ENCODE data around the gene RNF149. TPM values are rescaled to one million over a fixed set of nuclear protein-coding genes. Genes with fewer than 3 reads are reported as not detected.

RNF149 gene
- total and polyA plus RNA-seq, 2 experiments from 2014 or later, result 38.8 to 47.6 TPM

DNA sequence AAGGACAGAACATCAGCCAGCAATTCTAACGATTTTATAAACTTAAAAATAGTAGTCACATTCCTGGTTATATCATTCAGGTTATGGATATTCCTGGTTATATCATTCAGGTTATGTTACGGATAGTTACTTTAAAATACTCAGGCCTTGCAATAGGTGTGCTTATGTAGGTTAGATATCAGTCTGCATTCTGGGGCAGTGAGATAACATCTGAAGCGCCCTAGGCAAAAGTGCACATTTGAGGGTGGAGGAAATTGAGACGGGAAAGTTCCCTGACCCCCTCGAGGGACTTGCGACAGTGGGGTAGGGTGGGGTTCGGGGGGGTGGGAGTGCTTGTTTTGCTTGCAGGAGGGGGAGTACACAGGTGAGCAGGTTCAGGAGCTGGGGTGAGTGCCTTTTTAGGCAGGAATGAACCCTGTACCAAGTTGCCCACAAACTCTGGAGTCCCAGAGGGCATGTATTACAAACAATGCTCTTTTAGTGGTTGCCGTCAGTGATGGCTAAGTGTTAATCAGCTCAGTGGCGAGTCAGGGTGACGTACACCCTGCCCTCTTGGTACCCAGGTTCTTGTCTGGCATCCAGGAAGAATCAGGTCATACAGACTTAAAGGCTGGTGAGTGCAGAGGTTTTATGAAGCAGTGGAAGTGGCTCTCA, 47.0 kb upstream of the RNF149 start:
- Mint-ChIP-seq H3K36me3 (ENCODE audit: low read depth) (no peaks in the 10 kb centered on the region), H3K4me1 (peaks cover 24% of the 10 kb centered on the region), H3K27ac (no peak overlapping the region), H3K9me3 (no peaks in the 10 kb centered on the region), H3K27me3 (ENCODE audit: insufficient read depth, low read depth, poor library complexity) (peaks cover 10% of the 10 kb centered on the region), H3K4me3 (no peak overlapping the region)
- no peak for TF ChIP-seq ZNF331 (CRISPR knock-in tag; IDR thresholded peaks at IDR 0.05; ENCODE audit: low read depth)
- TF ChIP-seq, protein P1, sequence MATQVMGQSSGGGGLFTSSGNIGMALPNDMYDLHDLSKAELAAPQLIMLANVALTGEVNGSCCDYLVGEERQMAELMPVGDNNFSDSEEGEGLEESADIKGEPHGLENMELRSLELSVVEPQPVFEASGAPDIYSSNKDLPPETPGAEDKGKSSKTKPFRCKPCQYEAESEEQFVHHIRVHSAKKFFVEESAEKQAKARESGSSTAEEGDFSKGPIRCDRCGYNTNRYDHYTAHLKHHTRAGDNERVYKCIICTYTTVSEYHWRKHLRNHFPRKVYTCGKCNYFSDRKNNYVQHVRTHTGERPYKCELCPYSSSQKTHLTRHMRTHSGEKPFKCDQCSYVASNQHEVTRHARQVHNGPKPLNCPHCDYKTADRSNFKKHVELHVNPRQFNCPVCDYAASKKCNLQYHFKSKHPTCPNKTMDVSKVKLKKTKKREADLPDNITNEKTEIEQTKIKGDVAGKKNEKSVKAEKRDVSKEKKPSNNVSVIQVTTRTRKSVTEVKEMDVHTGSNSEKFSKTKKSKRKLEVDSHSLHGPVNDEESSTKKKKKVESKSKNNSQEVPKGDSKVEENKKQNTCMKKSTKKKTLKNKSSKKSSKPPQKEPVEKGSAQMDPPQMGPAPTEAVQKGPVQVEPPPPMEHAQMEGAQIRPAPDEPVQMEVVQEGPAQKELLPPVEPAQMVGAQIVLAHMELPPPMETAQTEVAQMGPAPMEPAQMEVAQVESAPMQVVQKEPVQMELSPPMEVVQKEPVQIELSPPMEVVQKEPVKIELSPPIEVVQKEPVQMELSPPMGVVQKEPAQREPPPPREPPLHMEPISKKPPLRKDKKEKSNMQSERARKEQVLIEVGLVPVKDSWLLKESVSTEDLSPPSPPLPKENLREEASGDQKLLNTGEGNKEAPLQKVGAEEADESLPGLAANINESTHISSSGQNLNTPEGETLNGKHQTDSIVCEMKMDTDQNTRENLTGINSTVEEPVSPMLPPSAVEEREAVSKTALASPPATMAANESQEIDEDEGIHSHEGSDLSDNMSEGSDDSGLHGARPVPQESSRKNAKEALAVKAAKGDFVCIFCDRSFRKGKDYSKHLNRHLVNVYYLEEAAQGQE (IDR thresholded peaks at IDR 0.05; ENCODE audit: unreplicated experiment), result no peak
- no peak for TF ChIP-seq STAT1 (IDR thresholded peaks at IDR 0.05; ENCODE audit: unreplicated experiment)
- TF ChIP-seq ETS1 (IDR thresholded peaks at IDR 0.05), result no peak
- no peak for TF ChIP-seq ZNF462 (CRISPR knock-in tag; IDR thresholded peaks at IDR 0.05)
- no peak for TF ChIP-seq POLR2AphosphoS5 (IDR thresholded peaks at IDR 0.05; ENCODE audit: low read depth)
- TF ChIP-seq EZH2phosphoT487 (IDR thresholded peaks at IDR 0.05; ENCODE audit: unreplicated experiment), result no peak
- no peak for TF ChIP-seq EZH2 (IDR thresholded peaks at IDR 0.05; ENCODE audit: low read depth, unreplicated experiment)
- TF ChIP-seq NANOG (IDR thresholded peaks at IDR 0.05; ENCODE audit: borderline replicate concordance), result no peak
- TF ChIP-seq CTCF (conservative IDR thresholded peaks at IDR 0.05; ENCODE audit: low read depth in 2 of 2), result no peak
- no peak for TF ChIP-seq JUNB (IDR thresholded peaks at IDR 0.05; ENCODE audit: unreplicated experiment)
- TF ChIP-seq CREB1 (CRISPR knock-in tag; IDR thresholded peaks at IDR 0.05; ENCODE audit: low read depth), result no peak
- no peak for TF ChIP-seq ZNF114 (CRISPR knock-in tag; IDR thresholded peaks at IDR 0.05)
- Histone ChIP-seq H3K27ac (ENCODE audit: low read depth) (no peak overlapping the region), H4K20me1 (replicated peaks; ENCODE audit: insufficient read depth) (no peaks in the 10 kb centered on the region), H3K27me3 (ENCODE audit: insufficient read depth) (no peaks in the 10 kb centered on the region), H3K79me2 (replicated peaks; ENCODE audit: insufficient read depth) (no peaks in the 10 kb centered on the region), H3K4me2 (no peak overlapping the region), H3K4me1 (ENCODE audit: insufficient read depth) (0 out of 2 replicates have a peak, but pooled peaks cover 6% of the 10 kb centered on the region), H3K36me3 (ENCODE audit: insufficient read depth) (no peaks in the 10 kb centered on the region), H2AFZ (no peak overlapping the region), H3F3A (replicated peaks; ENCODE audit: low read depth) (no peaks in the 10 kb centered on the region), H3K9me2 (ENCODE audit: insufficient read depth) (no peaks in the 10 kb centered on the region), H3K4me3 (no peak overlapping the region)
- ATAC-seq, result no peak
- DNase-seq (ENCODE audit: low spot score), result no peak
